Neural cell (in vitro differentiated cells): ENCODE results near the gene LRBA.

Source experiments
- CTCF ChIP-seq: fragments of 450-650 bp; IDR thresholded peaks from 2 replicates; pipeline ENCODE4 v1.5.1; 2014; ENCODE audit warnings: antibody characterized with exemption, mild to moderate bottlenecking, moderate library complexity; ENCODE audit not compliant: poor library complexity, severe bottlenecking
- TAF1 ChIP-seq: IDR thresholded peaks from 2 replicates; pipeline ENCODE4 v1.6.1; 2012; ENCODE audit warnings: low read depth

- TF ChIP-seq CTCF (no peak), TAF1 (no peak)
These were observed 52.8 kb downstream of the LRBA start for GRCh38 chr4:150962245-150962644.
